Liver (tissue), 9 donors: Measurements from ENCODE around the gene NTN3. TPM values are rescaled to one million over a fixed set of nuclear protein-coding genes. Genes with fewer than 3 reads are reported as not detected.

Experiments used
- DNase-seq: peaks from one replicate; pipeline ENCODE4 v3.0.0-alpha.2; 2017; ENCODE audit warnings: low spot score
- H3K27ac ChIP-seq, 2 donors: one replicate each; pipeline ENCODE4 v1.7.0; 2013; ENCODE audit warnings: inconsistent platforms in 2 of 2, low read length in 2 of 2, control low read depth in 1 of 2, low read depth in 1 of 2, mild to moderate bottlenecking in 1 of 2
- H3K27me3 ChIP-seq, 4 donors: one replicate each; pipeline versions ENCODE4 v1.6.1 to v1.7.0; 2013; ENCODE audit warnings: low read length in 3 of 4, inconsistent platforms in 1 of 4, mild to moderate bottlenecking in 1 of 4, moderate library complexity in 1 of 4; ENCODE audit not compliant: control insufficient read depth in 4 of 4, insufficient read depth in 4 of 4
- H3K36me3 ChIP-seq, 4 donors: one replicate each; pipeline versions ENCODE4 v1.6.1 to v1.7.0; 2013; ENCODE audit warnings: low read length in 3 of 4, mild to moderate bottlenecking in 3 of 4, low read depth in 1 of 4, moderate library complexity in 1 of 4; ENCODE audit not compliant: control insufficient read depth in 4 of 4, insufficient read depth in 3 of 4
- H3K4me1 ChIP-seq, 4 donors: one replicate each; pipeline versions ENCODE4 v1.6.1 to v1.7.0; 2013; ENCODE audit warnings: low read length in 3 of 4, mild to moderate bottlenecking in 3 of 4, moderate library complexity in 1 of 4; ENCODE audit not compliant: control insufficient read depth in 4 of 4, insufficient read depth in 4 of 4
- H3K4me3 ChIP-seq, 3 donors: one replicate each; pipeline versions ENCODE4 v1.6.1 to v1.7.0; 2013; ENCODE audit warnings: low read length in 3 of 3, control low read depth in 1 of 3, low read depth in 1 of 3, mild to moderate bottlenecking in 1 of 3
- H3K9ac ChIP-seq, 2 donors: one replicate each; pipeline ENCODE4 v1.7.0; 2013; ENCODE audit warnings: low read length in 2 of 2, mild to moderate bottlenecking in 2 of 2, moderate library complexity in 2 of 2, control low read depth in 1 of 2, low read depth in 1 of 2
- H3K9me3 ChIP-seq, 4 donors: one replicate each; pipeline versions ENCODE4 v1.6.1 to v1.7.0; 2013; ENCODE audit warnings: low read length in 3 of 4; ENCODE audit not compliant: control insufficient read depth in 4 of 4
- CTCF ChIP-seq: fragments of 150-350 bp; IDR thresholded peaks from 2 replicates; pipeline ENCODE4 v1.5.1; 2017; ENCODE audit warnings: improper control_type of control experiment, low read depth, low read length; ENCODE audit not compliant: missing input control
- EGR1 ChIP-seq, 2 donors: IDR thresholded peaks; 2 replicates each; pipeline ENCODE4 v1.6.1; 2016 to 2018; ENCODE audit warnings: antibody characterized with exemption in 2 of 2, low read depth in 2 of 2
- FOXA1 ChIP-seq: IDR thresholded peaks from 2 replicates; pipeline ENCODE4 v1.6.1; 2016; ENCODE audit warnings: antibody characterized with exemption
- HNF4A ChIP-seq, 2 donors: conservative IDR thresholded peaks; 2 replicates each; pipeline ENCODE4 v1.6.1; 2016; ENCODE audit warnings: antibody characterized with exemption in 2 of 2, mild to moderate bottlenecking in 2 of 2
- HNF4G ChIP-seq: IDR thresholded peaks from 2 replicates; pipeline ENCODE4 v1.6.1; 2016; ENCODE audit warnings: antibody characterized with exemption
- JUND ChIP-seq, 2 donors: IDR thresholded peaks; 2 replicates each; pipeline ENCODE4 v1.6.1; 2016; ENCODE audit warnings: antibody characterized with exemption in 2 of 2
- MAX ChIP-seq: IDR thresholded peaks from 2 replicates; pipeline ENCODE4 v1.6.1; 2016; ENCODE audit warnings: antibody characterized with exemption
- NR2F2 ChIP-seq: IDR thresholded peaks from 2 replicates; pipeline ENCODE4 v1.6.1; 2016; ENCODE audit warnings: antibody characterized with exemption
- RAD21 ChIP-seq, 2 donors: IDR thresholded peaks; 2 replicates each; pipeline ENCODE4 v1.6.1; 2016; ENCODE audit warnings: antibody characterized with exemption in 2 of 2, mild to moderate bottlenecking in 2 of 2
- REST ChIP-seq: IDR thresholded peaks from 2 replicates; pipeline ENCODE4 v1.6.1; 2016; ENCODE audit warnings: antibody characterized with exemption, mild to moderate bottlenecking
- RXRA ChIP-seq, 2 donors: IDR thresholded peaks; 2 replicates each; pipeline ENCODE4 v1.6.1; 2017 to 2018; ENCODE audit warnings: antibody characterized with exemption in 2 of 2, mild to moderate bottlenecking in 1 of 2
- YY1 ChIP-seq: IDR thresholded peaks from 2 replicates; pipeline ENCODE4 v1.6.1; 2016; ENCODE audit warnings: antibody characterized with exemption, mild to moderate bottlenecking
- ZBTB33 ChIP-seq: IDR thresholded peaks from 2 replicates; pipeline ENCODE4 v1.6.1; 2016; ENCODE audit warnings: antibody characterized with exemption
- WGBS: extraction: QIAGEN DNeasy Blood & Tissue Kit; methylation state at CpG from one replicate; pipeline ENCODE4 v1.1.7; 2013; 5-methylcytosine and 5-hydroxymethylcytosine counted together
- polyA plus RNA-seq, 2 donors: library from polyadenylated mRNA; stranded (reverse) in 1 of 2; unstranded in 1 of 2; fragments of 200-250 nt in 1 of 2; fragments of >200 nt in 1 of 2; fragmentation: Nextera tagmentation in 1 of 2; extraction: Ambion mirVana in 1 of 2; gene quantifications; one replicate each; pipeline versions ENCODE4 v1.2.1 to v1.2.3, GENCODE V29; 2013 to 2015
- total RNA-seq, 2 donors: library from RNA; depleted of rRNA; stranded (reverse); fragments of >200 nt; gene quantifications; one replicate each; pipeline ENCODE4 v1.2.3, GENCODE V29; 2014
- donor health status: healthy.
- donor health status: healthy.
- donor health status: healthy.
- donor health status: healthy.
- donor health status: healthy.

NTN3 gene
- total and polyA plus RNA-seq, 4 donors, result 0.19 to 2.3 (median 0.28) TPM; not detected in 1

- no peak overlapping the region for H3K4me3 ChIP-seq
- no peak for DNase-seq
- 95% methylated on average over 25 of the region's 25 CpGs for WGBS
Observed at GRCh38 chr16:2424061-2425007, 46.8 kb upstream of the NTN3 start.

More at GRCh38 chr16:2424061-2425007, 46.8 kb upstream of the NTN3 start:
- no peak for TF ChIP-seq RXRA (IDR thresholded peaks at IDR 0.05)
- no peak for TF ChIP-seq NR2F2
- TF ChIP-seq MAX, result no peak
- no peak for TF ChIP-seq CTCF
- TF ChIP-seq FOXA1, result no peak
- TF ChIP-seq HNF4G, result no peak
- no peak for TF ChIP-seq REST
- TF ChIP-seq RAD21 (IDR thresholded peaks at IDR 0.05), result no peak
- TF ChIP-seq HNF4A (conservative IDR thresholded peaks at IDR 0.05), result no peak
- TF ChIP-seq EGR1 (IDR thresholded peaks at IDR 0.05; ENCODE audit: low read depth in 2 of 2), result no peak
- TF ChIP-seq YY1, result no peak
- TF ChIP-seq JUND (IDR thresholded peaks at IDR 0.05), result no peak
- TF ChIP-seq ZBTB33, result no peak
- no peak overlapping the region for H3K27ac ChIP-seq
- H3K9me3 ChIP-seq, result no peaks in the 10 kb centered on the region
- H3K9ac ChIP-seq, result no peak overlapping the region
- H3K27me3 ChIP-seq, result no peaks in the 10 kb centered on the region
- H3K4me1 ChIP-seq, result peaks cover 0 to 7% (median 4%) of the 10 kb centered on the region in 4 donors
- no peaks in the 10 kb centered on the region for H3K36me3 ChIP-seq
